NK-92 (cell line): ENCODE data around the gene TCN1.
"Not testable (repeated sequence)": the region's sequence is repeated elsewhere in the genome, so short reads cannot be mapped to it uniquely, and the experiment has no call there.

ENCODE experiments used
- DNase-seq: peaks from one replicate; lab custom pipeline; 2025; ENCODE audit not compliant: unreplicated experiment; lab: John Stamatoyannopoulos, UW

Gene TCN1, protein sequence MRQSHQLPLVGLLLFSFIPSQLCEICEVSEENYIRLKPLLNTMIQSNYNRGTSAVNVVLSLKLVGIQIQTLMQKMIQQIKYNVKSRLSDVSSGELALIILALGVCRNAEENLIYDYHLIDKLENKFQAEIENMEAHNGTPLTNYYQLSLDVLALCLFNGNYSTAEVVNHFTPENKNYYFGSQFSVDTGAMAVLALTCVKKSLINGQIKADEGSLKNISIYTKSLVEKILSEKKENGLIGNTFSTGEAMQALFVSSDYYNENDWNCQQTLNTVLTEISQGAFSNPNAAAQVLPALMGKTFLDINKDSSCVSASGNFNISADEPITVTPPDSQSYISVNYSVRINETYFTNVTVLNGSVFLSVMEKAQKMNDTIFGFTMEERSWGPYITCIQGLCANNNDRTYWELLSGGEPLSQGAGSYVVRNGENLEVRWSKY

DNA sequence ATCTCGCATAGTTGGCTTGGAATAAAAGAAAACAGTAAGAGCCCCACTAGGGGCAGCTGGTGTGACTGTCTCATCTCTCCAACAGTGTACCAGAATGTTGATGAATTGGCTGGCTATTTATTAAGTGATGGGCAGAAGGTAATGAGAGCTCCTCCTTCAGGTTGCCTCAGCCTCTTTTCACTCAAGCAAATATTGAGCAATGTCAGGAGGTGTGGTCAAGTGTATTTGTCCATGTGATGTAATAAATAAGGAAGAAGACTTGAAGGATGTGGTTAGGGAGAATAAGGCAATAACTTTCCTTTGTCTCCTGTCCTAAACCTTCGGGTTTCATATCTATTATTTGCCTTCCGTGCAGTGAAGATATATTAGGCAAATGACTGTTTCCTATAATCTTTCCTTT is at the start of gene TCN1:
Gene TCN1, minus strand, starts transcription at position 91 of the 400 bp plus-strand sequence. Its CDS starts 17 bp downstream, at position 74.
- no peak for DNase-seq

DNA sequence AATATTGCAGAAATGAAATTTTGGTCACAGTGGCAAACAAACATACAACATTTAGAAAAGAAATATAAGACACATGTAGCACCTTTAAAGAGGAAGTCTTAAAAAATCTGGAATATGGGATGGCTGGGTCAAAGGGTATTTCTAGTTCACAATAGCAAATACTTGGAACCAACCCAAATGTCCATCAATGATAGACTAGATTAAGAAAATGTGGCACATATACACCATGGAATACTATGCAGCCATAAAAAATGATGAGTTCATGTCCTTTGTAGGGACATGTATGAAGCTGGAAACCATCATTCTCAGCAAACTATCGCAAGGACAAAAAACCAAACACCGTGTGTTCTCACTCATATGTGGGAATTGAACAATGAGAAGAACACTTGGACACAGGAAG is 37.3 kb upstream of the TCN1 start:
- DNase-seq, result not testable (repeated sequence)

DNA sequence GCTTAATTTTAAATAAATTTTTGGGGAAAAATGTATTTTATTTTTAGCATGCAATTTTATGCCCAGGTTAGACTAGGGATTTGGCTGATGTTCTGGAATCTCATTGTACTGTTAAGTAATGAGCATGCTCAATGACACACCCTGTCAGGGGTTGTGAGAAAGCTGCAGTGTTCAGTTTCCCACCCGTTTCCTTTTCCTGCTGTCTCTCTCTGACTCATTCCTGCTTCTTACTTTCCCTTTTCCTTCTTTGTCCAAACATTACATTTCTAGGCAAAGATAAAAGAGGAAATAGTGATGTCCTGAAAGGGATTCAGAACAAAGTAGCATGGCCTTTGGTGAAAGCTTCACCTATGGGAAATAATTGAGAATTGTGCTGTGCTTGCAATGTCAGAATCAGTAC is 35.0 kb upstream of the TCN1 start:
- DNase-seq, result no peak

DNA sequence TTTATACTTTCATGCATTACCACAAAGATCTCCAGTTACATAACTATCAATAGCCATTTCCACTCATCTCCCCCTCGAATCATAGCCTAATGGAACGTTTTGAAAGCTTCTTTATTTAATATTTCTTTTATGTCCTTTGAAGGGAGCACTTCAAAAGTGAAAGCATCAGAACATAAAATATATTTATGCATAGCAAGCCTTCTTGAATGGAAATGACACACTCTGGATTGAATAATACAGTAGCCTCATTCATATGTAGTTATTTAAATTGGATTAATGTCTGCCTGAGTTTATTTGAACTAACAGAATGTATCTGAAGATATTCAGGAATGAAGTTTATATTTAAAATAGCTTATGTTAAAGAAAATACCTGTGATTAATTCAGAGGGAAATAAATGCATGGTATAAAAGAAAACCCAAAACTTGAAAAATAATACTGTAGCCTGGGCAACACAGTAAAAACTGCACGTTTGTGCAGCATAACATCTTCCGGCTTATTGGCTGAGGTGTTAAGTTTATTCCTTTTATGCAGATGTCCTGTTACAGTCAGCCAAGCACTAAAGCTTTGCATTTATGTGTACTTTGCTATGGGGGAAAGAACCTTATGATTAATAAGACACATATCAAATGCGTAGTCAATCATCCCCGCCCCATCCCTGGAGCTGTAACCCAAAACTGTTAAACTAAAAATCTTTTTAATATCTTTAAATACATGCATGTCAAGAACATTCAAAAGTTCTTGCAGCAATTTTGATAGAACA is 34.3 kb upstream of the TCN1 start:
- DNase-seq, result no peak

DNA sequence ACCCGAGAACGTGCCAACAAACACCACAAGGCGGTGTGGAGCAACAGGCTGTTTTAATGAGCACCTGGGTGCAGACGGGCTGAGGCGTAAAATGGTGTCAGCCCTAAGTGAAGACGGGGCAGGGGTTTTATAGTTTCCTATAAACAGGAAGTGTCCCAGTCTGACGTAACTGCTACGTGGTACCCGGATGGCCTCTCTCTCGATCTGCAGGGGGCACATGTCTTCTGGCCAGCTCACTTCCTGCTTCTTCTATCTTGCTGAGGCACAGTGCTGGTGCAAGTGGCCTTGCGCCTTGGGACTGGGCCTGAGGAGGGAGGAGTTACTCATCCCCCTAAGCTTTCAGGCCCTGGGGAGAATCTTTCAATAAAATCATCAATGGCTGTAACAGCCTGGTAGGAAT is 33.2 kb upstream of the TCN1 start:
- no peak for DNase-seq

DNA sequence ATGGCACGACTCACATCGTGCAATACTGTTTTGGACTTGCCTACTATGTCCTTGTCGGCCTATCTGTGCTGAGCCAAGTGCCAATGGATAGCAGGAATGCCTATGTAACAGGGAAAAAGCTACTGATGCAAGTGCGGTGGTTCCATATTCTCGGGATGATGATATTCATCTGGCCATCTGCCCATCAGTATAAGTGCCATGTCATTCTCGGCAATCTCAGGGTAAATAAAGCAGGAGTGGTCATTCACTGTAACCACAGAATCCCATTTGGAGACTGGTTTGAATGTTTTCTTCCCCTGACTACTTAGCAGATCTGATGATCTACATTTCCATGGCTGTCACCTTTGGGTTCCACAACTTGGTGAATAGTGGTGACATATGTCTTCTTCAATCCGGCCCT is 32.4 kb upstream of the TCN1 start:
- DNase-seq, result no peak

DNA sequence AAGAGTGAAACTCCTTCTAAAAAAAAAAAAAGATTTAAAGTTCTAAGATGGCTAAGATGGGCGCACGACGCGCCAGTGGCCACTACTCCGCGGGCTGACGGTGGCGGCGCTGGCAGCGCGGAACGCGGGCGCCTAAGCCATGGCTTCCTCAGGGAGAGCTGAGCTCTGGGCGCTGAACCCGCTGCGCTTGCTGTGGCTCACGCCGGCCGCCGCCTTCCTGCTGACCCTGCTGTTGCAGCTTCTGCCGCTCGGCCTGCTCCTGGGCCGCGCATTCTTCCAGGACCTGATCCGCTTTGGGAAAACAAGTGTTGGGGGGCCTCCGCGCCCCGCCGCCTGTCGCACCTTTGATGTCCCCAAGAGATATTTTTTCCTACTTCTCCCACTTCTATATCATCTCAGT is 31.8 kb upstream of the TCN1 start:
- no peak for DNase-seq

DNA sequence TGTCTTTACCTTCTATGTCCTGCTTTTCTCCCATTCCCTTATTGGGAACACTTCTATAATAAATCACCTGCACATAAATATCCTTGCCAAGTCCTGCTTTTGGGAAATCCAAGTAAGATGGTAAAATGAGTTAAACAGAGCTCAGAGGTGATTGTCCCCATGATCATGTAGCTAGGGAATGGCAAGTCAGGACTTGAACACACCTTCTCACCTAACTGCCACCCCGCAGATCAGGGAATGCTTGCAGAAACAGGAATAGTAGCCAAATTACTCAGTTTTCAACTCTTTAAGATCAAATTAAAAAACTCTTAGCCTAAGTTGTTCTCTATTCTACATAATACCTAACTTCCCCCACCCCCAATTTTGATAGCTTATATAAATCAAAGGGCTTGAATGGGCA is 28.3 kb upstream of the TCN1 start:
- DNase-seq, result no peak

DNA sequence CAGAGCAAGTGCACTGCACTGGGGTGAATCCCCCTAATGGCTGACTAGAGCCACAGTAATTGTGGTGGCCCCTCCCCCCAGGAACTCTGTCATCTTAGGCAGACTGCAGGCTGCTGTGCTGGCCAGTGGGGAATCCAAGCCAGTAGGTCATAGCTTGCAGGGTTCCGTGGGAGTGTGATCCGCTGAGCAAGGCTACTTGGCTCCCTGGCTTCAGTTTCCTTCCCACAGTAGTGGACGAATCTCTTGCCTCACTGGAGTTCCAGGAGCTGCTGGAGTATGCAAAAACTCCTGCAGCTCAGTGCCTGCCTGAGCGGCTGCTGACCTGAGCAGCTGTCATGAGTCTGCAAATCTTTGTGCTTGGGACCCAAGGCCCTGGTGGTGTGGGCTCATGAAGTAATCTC is 25.5 kb upstream of the TCN1 start:
- no peak for DNase-seq

DNA sequence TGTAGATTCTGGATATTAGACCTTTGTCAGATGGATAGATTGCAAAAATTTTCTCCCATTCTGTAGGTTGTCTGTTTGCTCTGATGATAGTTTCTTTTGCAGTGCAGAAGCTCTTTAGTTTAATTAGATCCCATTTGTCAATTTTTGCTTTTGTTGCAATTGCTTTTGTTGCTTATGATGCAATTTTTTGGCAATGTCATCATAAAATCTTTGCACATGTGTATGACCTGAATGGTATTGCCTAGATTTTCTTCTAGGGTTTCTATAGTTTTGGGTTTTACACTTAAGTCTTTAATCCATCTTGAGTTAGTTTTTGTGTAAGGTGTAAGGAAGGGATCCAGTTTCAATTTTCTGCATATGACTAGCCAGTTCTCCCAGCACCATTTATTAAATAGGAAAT is 20.9 kb upstream of the TCN1 start:
- not testable (repeated sequence) for DNase-seq

DNA sequence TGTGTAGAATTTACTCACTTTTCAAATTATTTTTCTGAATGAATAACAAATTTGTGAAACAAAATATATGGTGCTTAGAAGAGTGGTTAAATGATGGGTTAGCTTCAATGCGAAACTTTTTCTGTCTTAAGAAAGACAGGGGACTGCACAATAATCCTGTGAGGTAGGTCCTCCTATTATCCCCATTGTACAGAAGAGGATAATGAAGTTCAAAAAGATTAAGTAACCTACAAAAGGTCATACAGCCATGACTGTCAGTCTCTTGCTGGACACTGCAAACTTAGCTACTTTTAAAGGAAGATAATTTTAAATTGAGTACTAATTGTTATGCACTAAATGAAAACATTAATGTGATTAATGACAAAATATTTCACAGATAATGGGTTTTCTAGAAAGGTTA is 17.3 kb upstream of the TCN1 start:
- no peak for DNase-seq

DNA sequence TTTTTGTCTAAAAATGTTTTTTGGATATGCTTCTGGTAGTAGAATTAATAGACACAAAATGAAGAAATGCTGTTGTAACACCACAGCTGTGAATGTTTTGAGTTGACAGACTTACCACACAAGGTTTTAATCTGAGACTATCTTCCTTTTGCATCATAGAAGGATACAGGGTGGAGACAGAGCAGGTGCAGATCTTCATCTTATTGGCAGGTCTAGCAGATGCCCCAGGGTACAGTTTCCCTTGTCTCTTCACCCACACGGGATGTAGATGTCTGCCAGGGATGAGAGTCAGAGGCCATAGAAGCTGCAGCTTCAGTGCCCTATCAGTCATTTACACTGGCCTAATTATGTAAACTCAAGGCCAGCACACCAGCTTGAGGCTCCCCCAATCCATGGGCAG is 13.3 kb upstream of the TCN1 start:
- no peak for DNase-seq

DNA sequence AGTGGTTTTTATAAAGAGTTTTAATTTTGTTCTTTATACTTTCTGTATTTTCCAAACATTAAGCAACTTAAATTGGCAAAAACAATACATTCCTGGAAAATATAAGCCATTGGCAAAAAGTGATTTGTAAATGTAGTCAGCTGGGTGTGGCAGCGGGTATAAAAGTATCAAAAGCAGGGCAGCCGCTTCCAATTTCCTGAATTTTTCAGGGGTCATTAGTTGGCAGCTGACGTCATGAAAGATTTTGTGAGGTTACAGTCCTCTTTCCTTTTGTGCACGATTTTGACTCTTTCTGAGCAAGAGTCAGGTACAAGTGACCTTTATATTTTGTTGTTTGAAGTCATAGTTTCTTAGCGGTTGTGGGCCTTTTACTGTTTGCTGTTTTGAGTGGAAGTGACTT is 12.3 kb upstream of the TCN1 start, which contains the start of gene OOSP3:
Gene OOSP3, plus strand, starts transcription at position 208 of the 400 bp plus-strand sequence. Its CDS starts 27 bp downstream, at position 235.
- no peak for DNase-seq

DNA sequence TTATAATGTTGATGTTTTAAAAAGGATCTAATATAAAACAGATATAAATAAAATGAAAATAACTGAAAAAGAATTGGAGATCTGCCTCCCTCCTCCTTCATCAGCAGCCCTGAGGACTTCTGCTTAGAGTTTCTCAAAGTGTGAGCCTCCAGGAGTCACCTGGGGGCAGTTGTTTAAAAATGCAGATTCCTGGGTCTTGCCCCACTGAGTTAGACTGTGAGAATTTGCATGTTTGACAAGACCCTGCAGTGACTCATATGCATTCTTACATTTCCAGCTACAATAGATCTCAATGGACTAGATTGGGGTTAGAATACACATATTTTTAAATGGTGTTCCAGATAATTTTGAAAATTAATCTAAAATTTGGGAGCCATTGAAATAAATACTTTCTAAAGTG is 11.5 kb upstream of the TCN1 start:
- DNase-seq, result no peak

DNA sequence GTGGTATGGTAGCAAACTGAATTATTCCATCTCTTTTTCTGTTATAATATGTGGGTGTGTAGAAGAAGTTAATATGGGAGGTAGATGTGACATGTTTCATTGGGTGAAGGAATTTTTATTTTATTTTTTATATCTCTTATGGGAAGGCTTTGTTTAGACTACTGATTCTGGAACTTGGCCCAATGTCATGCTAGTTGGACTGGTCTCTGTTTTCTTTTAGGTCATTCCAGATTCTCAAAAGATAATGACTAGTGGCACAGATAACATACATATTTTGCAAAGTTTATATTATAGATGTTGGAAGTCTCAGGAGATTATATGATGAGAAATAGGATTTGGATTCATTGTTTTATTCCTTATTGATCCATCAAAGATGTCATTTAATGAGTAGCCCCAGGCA is 11.0 kb upstream of the TCN1 start:
- DNase-seq, result no peak

DNA sequence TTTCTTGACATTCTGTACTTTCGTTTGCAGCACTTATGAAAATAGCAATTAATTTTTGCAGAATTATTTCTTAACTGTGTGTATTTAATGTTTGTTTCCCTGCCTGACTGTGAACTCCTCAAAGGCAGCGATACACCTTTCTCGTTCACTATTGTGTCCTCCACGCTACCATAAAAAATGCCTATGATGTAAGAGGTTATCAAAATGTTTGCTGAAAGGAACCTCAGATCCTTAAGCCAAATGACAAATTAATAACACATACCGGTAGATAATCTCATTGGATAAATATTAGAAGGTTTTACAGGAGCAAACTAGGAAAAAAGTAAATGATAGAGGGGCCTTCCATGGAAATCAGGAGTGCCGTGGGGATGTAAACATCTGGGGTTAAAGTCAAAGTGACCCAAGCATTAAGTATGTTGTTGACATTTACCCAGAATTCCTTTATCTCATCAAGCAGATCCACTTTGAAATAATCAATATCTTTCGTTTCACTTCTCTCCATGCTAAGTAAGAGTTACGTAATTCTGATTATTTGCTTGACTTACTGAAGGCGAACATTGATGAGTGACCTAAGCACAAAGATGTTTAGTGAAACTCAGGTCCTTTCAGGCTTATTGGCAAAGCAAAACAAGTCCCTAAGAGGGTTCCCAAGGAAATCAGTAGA is 9.7 kb upstream of the TCN1 start:
- no peak for DNase-seq

DNA sequence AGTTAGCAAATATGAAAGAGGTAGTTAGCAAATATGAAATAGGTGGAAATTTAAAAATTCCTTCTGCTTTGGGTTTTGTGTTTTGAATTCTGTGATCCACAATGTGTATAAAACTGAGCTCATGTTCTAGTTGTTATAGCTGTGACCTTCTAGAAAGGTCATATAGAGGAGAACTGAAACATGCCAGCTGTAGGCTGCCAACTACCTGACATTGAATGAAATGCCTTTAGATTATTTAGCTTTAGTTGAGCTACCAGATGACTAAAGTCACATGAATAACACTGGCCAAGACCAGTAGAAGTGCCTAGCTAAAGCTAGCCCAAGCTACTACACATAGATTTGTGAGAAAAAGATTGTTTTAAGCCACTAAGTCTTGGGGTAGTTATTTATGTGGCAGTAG is 5.8 kb upstream of the TCN1 start:
- no peak for DNase-seq

DNA sequence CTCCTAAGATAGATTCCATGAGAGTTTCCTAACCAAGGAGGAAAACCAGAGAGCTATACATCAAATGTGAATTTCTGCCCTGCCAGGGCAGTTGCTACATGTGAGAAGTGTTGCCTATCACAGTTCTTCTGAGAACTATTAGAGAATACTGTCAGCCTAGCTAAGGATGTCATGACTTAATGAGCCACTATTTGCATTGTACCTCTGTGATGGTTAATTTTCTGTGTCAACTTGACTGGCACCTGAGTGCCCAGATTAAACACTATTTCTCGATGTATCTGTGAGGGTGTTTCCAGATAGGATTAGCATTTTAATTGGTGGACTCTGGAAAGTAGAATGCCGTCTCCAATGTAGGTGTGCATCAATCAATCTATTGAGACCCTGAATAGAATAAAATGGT is 1.7 kb upstream of the TCN1 start:
- DNase-seq, result no peak

DNA sequence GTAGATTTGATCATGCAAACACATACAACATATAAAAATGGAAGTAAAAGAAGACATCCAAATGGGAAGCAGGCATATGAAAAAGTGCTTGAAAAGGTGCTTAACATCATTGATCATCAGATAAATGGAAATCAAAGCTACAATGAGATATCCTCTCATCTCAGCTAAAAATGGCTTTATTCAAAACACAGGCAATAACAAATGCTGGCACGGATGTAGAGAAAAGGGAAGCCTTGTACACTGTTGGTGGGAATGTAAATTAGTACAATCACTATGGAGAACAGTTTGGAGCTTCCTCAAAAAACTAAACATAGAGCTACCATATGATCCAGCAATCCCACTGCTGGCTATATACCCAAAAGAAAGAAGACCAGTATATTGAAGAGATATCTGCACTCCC is 549 bp upstream of the TCN1 start:
- no peak for DNase-seq

DNA sequence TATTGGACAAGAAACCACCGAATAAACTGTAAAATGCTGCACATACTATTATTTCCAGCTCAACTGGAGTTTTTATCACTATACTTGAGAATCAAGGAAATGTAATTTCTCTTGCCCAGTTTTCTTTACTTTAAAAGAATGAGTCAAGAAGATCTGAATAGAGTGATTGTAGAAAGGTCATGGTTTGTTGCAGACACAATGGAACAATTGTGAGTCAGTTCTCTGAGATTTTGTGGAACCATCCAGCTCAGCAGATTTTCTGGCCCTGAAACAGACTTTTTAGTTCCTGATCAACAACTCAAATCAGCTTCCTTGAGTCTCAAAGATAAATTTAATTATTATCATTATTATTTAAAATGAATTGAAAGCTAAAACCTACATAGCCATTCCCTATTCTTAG is 1.3 kb downstream of the TCN1 start:
- no peak for DNase-seq

DNA sequence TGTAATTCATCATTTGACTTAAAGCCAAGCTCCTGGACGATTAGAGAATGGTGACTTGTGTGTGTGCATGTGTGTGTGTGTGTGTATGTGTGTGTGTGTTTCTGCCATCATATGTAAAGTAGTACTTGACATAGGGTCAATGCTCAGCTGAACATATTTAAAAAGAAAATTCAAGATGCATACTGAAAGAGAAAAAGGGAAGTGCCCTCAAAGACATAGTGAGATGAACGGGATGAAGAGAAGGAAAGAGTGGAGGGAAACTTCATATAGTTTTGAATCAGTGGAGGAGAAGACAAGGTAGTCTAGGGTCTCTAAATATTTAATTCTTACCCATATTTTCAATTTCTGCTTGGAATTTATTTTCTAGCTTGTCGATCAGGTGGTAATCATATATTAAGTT is 4.0 kb downstream of the TCN1 start:
- DNase-seq, result no peak

DNA sequence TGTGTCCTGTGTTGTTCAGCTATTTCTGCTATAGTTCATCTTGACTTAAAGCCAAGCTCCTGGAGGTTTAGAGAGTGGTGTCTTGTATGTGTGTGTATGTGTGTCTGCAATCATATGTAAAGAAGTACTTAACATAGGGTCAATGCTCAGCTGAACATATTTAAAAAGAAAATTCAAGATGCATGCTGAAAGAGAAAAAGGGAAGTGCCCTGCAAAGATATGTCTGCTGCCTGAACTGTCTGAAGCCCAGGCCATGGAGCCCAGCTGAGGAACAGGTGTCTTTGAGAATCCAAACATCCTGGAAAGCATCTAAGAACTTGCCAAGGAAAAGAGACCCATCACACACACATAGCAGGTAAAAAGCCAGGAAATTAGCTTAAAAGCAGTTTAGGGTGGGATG is 6.6 kb downstream of the TCN1 start:
- no peak for DNase-seq
